Measurements from ENCODE around the gene AKR7A3.
A peak's percentile ranks its signal among the peaks of the same experiment; 100 is the strongest.
"Not testable (repeated sequence)": the region's sequence is repeated elsewhere in the genome, so short reads cannot be mapped to it uniquely, and the experiment has no call there.

The AKR7A3 gene

GRCh38 chr1:19288324-19289241 is at the start of gene AKR7A3:
TSS of gene AKR7A3 (minus strand) at chr1:19288770. CDS start at chr1:19288709, 61 bp downstream.
- H3K4me1 ChIP-seq (ENCODE audit: insufficient read depth, low read length); H3K9ac ChIP-seq (ENCODE audit: low read length); H3K9me3 ChIP-seq (ENCODE audit: low read length); H3K27me3 ChIP-seq (ENCODE audit: control insufficient read depth in 1 of 2, insufficient read depth in 2 of 2, low read length in 2 of 2); H3K36me3 ChIP-seq (ENCODE audit: insufficient read depth, low read length); H3K27ac ChIP-seq (ENCODE audit: low read depth, low read length): not testable (repeated sequence)
- peak within 1 kb of the TSS; percentile 11 to 60 for H3K4me3 ChIP-seq (ENCODE audit: low read depth in 1 of 2, low read length in 2 of 2)

DNA sequence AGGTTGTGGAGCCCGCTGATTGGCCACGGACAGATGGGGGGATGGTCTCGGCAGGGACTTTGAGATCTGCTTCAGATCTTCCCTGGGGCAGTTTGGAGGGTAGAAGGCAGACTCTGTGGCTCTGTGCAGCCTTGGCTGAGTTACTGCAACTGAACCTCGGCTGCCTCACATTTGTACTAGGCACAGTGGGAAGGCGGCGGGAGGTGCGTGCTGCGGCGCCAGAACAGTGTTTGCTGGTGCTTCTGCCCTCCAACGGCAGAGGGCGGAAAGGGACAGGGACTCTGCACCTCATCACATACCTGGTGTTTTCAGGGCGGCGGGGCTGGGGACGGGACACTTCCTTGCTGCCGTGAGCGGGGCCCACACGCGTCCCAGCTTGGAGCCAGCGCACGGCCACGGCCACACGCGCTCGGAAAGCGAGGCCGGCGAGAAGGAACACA is 49.8 kb upstream of the AKR7A3 start:
- H3K4me3 ChIP-seq (ENCODE audit: low read depth in 1 of 2, low read length in 2 of 2), result no peak overlapping the region
- no peaks in the 10 kb centered on the region for H3K9me3 ChIP-seq (ENCODE audit: low read length)
- no peak overlapping the region for H3K9ac ChIP-seq (ENCODE audit: low read length)
- H3K27me3 ChIP-seq (ENCODE audit: control insufficient read depth in 1 of 2, insufficient read depth in 2 of 2, low read length in 2 of 2), result no peaks in the 10 kb centered on the region
- H3K36me3 ChIP-seq (ENCODE audit: insufficient read depth, low read length), result peaks cover 24% of the 10 kb centered on the region
- no peak overlapping the region for H3K27ac ChIP-seq (ENCODE audit: low read depth, low read length)
- peaks cover 5% of the 10 kb centered on the region for H3K4me1 ChIP-seq (ENCODE audit: insufficient read depth, low read length)

- Histone ChIP-seq H3K27ac (ENCODE audit: low read depth, low read length) (no peak overlapping the region), H3K27me3 (ENCODE audit: control insufficient read depth in 1 of 2, insufficient read depth in 2 of 2, low read length in 2 of 2) (no peaks in the 10 kb centered on the region), H3K36me3 (ENCODE audit: insufficient read depth, low read length) (peaks cover 19% of the 10 kb centered on the region), H3K4me1 (ENCODE audit: insufficient read depth, low read length) (peaks cover 5% of the 10 kb centered on the region), H3K9me3 (ENCODE audit: low read length) (no peaks in the 10 kb centered on the region), H3K4me3 (ENCODE audit: low read depth in 1 of 2, low read length in 2 of 2) (no peak overlapping the region), H3K9ac (ENCODE audit: low read length) (no peak overlapping the region)
Measured at GRCh38 chr1:19337289-19337688, 48.7 kb upstream of the AKR7A3 start.

DNA sequence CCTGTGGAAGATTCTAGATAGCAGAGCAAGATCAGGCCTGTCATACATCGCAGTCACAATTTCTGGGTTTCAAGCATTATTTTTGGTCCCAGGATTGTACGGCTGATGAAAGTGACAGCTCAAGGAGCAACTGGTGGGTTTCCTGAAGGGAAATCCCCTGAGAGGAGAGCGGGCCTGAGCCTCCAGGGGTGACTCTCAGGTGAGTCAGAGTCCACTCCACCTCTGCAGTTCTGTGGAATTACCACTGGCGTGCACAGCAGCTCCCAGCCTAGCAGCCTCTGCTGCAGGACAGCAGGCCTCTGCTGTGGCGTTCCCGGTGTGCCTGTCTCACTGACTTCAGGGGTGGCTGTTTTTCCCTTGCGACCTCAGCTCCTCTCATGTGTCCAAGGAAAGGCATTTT is 48.0 kb upstream of the AKR7A3 start:
- H3K36me3 ChIP-seq (ENCODE audit: insufficient read depth, low read length), result peaks cover 26% of the 10 kb centered on the region

GRCh38 chr1:19333587-19334354 is 45.2 kb upstream of the AKR7A3 start:
- Histone ChIP-seq H3K4me1 (ENCODE audit: insufficient read depth, low read length) (no peaks in the 10 kb centered on the region), H3K27me3 (ENCODE audit: control insufficient read depth in 1 of 2, insufficient read depth in 2 of 2, low read length in 2 of 2) (no peaks in the 10 kb centered on the region), H3K9me3 (ENCODE audit: low read length) (no peaks in the 10 kb centered on the region), H3K36me3 (ENCODE audit: insufficient read depth, low read length) (peaks cover 20% of the 10 kb centered on the region), H3K27ac (ENCODE audit: low read depth, low read length) (no peak overlapping the region), H3K9ac (ENCODE audit: low read length) (no peak overlapping the region), H3K4me3 (ENCODE audit: low read depth in 1 of 2, low read length in 2 of 2) (no peak overlapping the region)

More for the DNA sequence above, 48.0 kb upstream of the AKR7A3 start:
- no peak overlapping the region for H3K27ac ChIP-seq (ENCODE audit: low read depth, low read length)
- no peak overlapping the region for H3K9ac ChIP-seq (ENCODE audit: low read length)
- H3K9me3 ChIP-seq (ENCODE audit: low read length), result no peaks in the 10 kb centered on the region
- H3K4me3 ChIP-seq (ENCODE audit: low read depth in 1 of 2, low read length in 2 of 2), result no peak overlapping the region
- no peaks in the 10 kb centered on the region for H3K27me3 ChIP-seq (ENCODE audit: control insufficient read depth in 1 of 2, insufficient read depth in 2 of 2, low read length in 2 of 2)
- H3K4me1 ChIP-seq (ENCODE audit: insufficient read depth, low read length), result peaks cover under 1% of the 10 kb centered on the region

- Histone ChIP-seq H3K36me3 (ENCODE audit: insufficient read depth, low read length) (peaks cover 28% of the 10 kb centered on the region), H3K27ac (ENCODE audit: low read depth, low read length) (no peak overlapping the region), H3K27me3 (ENCODE audit: control insufficient read depth in 1 of 2, insufficient read depth in 2 of 2, low read length in 2 of 2) (no peaks in the 10 kb centered on the region), H3K9me3 (ENCODE audit: low read length) (no peaks in the 10 kb centered on the region), H3K4me3 (ENCODE audit: low read depth in 1 of 2, low read length in 2 of 2) (no peak overlapping the region), H3K4me1 (ENCODE audit: insufficient read depth, low read length) (no peaks in the 10 kb centered on the region), H3K9ac (ENCODE audit: low read length) (no peak overlapping the region)
Measured at GRCh38 chr1:19332832-19333231, 44.3 kb upstream of the AKR7A3 start.

GRCh38 chr1:19331262-19331878 is 42.8 kb upstream of the AKR7A3 start:
- H3K9ac ChIP-seq (ENCODE audit: low read length), result no peak overlapping the region
- H3K27ac ChIP-seq (ENCODE audit: low read depth, low read length), result no peak overlapping the region
- H3K36me3 ChIP-seq (ENCODE audit: insufficient read depth, low read length), result peaks cover 38% of the 10 kb centered on the region
- no peaks in the 10 kb centered on the region for H3K9me3 ChIP-seq (ENCODE audit: low read length)
- H3K4me3 ChIP-seq (ENCODE audit: low read depth in 1 of 2, low read length in 2 of 2), result no peak overlapping the region
- H3K27me3 ChIP-seq (ENCODE audit: control insufficient read depth in 1 of 2, insufficient read depth in 2 of 2, low read length in 2 of 2), result no peaks in the 10 kb centered on the region
- no peaks in the 10 kb centered on the region for H3K4me1 ChIP-seq (ENCODE audit: insufficient read depth, low read length)

- H3K4me1 ChIP-seq (ENCODE audit: insufficient read depth, low read length), result no peaks in the 10 kb centered on the region
- H3K27ac ChIP-seq (ENCODE audit: low read depth, low read length), result no peak overlapping the region
- peaks cover 44% of the 10 kb centered on the region for H3K36me3 ChIP-seq (ENCODE audit: insufficient read depth, low read length)
- H3K9me3 ChIP-seq (ENCODE audit: low read length), result no peaks in the 10 kb centered on the region
- H3K27me3 ChIP-seq (ENCODE audit: control insufficient read depth in 1 of 2, insufficient read depth in 2 of 2, low read length in 2 of 2), result no peaks in the 10 kb centered on the region
- H3K4me3 ChIP-seq (ENCODE audit: low read depth in 1 of 2, low read length in 2 of 2), result no peak overlapping the region
- no peak overlapping the region for H3K9ac ChIP-seq (ENCODE audit: low read length)
Measured at GRCh38 chr1:19330449-19331135, 42.0 kb upstream of the AKR7A3 start.

DNA sequence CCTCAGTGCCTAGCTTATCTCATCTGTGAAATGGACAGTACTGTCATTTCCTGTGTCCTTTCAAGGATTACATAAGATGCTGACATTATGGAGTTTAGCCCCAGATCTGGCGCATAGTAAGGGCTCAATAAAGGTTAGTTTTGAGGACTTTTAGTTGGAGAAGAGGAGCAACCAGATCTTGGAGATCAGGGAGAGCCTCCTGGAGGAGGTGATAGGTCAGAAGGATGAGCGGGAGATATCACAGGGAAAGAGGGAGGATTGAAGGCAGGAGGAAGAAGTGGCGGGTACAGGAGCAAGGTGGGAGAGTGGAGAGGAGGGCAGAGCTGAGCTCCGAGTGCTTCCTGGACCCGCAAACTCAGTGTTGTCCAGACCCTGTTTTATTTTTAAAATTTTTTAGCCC is 41.0 kb upstream of the AKR7A3 start:
- no peaks in the 10 kb centered on the region for H3K27me3 ChIP-seq (ENCODE audit: control insufficient read depth in 1 of 2, insufficient read depth in 2 of 2, low read length in 2 of 2)
- H3K27ac ChIP-seq (ENCODE audit: low read depth, low read length), result no peak overlapping the region
- no peaks in the 10 kb centered on the region for H3K4me1 ChIP-seq (ENCODE audit: insufficient read depth, low read length)
- H3K36me3 ChIP-seq (ENCODE audit: insufficient read depth, low read length), result peaks cover 53% of the 10 kb centered on the region
- no peaks in the 10 kb centered on the region for H3K9me3 ChIP-seq (ENCODE audit: low read length)
- H3K9ac ChIP-seq (ENCODE audit: low read length), result no peak overlapping the region
- no peak overlapping the region for H3K4me3 ChIP-seq (ENCODE audit: low read depth in 1 of 2, low read length in 2 of 2)

GRCh38 chr1:19329188-19329587 is 40.6 kb upstream of the AKR7A3 start:
- Histone ChIP-seq H3K27me3 (ENCODE audit: control insufficient read depth in 1 of 2, insufficient read depth in 2 of 2, low read length in 2 of 2) (no peaks in the 10 kb centered on the region), H3K4me3 (ENCODE audit: low read depth in 1 of 2, low read length in 2 of 2) (no peak overlapping the region), H3K27ac (ENCODE audit: low read depth, low read length) (no peak overlapping the region), H3K9me3 (ENCODE audit: low read length) (no peaks in the 10 kb centered on the region), H3K4me1 (ENCODE audit: insufficient read depth, low read length) (no peaks in the 10 kb centered on the region), H3K9ac (ENCODE audit: low read length) (no peak overlapping the region), H3K36me3 (ENCODE audit: insufficient read depth, low read length) (peaks cover 57% of the 10 kb centered on the region)

DNA sequence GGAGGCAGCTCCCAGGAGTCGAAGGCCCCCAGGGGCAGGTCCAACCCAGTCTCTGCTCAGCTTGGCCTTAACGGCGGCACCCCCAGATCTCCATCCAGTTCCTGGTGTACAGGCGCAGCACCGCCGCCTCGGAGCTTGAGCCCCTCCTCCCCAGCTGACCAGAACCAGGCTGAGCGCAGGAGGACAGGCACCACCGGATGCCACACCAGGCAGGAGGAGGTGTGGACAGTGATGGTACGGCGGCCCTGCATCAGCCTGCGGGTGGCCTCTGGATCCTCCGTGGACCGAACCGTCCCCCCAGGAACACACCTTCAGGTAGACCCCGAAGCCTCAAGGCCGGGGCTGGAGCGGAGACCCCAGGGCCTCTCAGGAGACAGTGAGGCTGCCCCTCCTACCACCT is 39.9 kb upstream of the AKR7A3 start:
- H3K4me3 ChIP-seq (ENCODE audit: low read depth in 1 of 2, low read length in 2 of 2), result no peak overlapping the region
- no peak overlapping the region for H3K9ac ChIP-seq (ENCODE audit: low read length)
- H3K4me1 ChIP-seq (ENCODE audit: insufficient read depth, low read length), result no peaks in the 10 kb centered on the region
- no peaks in the 10 kb centered on the region for H3K9me3 ChIP-seq (ENCODE audit: low read length)
- no peak overlapping the region for H3K27ac ChIP-seq (ENCODE audit: low read depth, low read length)
- peaks cover 64% of the 10 kb centered on the region for H3K36me3 ChIP-seq (ENCODE audit: insufficient read depth, low read length)
- no peaks in the 10 kb centered on the region for H3K27me3 ChIP-seq (ENCODE audit: control insufficient read depth in 1 of 2, insufficient read depth in 2 of 2, low read length in 2 of 2)

Measured in muscle layer of colon (tissue), 2 donors.